Pericardium fibroblast (primary cell): Measurements from ENCODE around the gene MEIOB. TPM values are rescaled to one million over a fixed set of nuclear protein-coding genes. Genes with fewer than 3 reads are reported as not detected.

ENCODE experiments used
- total RNA-seq: library from RNA; depleted of rRNA; stranded (reverse); fragments of >200 nt; gene quantifications from 2 replicates; pipeline ENCODE4 v1.2.3, GENCODE V29; 2015

MEIOB gene
- total RNA-seq = 0.34 TPM in 1 of 2 replicates, not detected in the other

GRCh38 chr16:1871974-1872635 is at the start of gene MEIOB:
Gene MEIOB (minus strand): TSS chr16:1872164. CDS start chr16:1868175, 3,989 bp downstream.

GRCh38 chr16:1918351-1919326 is 46.7 kb upstream of the MEIOB start, which contains the start of gene HS3ST6:
Gene HS3ST6 (minus strand): TSS chr16:1918415. CDS start chr16:1918323, 92 bp downstream.

GRCh38 chr16:1826691-1827573 is 45.0 kb downstream of the MEIOB start, which contains the start of the genes FAHD1 and HAGH:
Gene FAHD1 (plus strand): TSS chr16:1827206. CDS start chr16:1827239, 33 bp downstream.
Gene HAGH (minus strand): TSS chr16:1826825. CDS start chr16:1826787, 38 bp downstream.

GRCh38 chr16:1793578-1794220 is 78.3 kb downstream of the MEIOB start, which contains the start of gene IGFALS:
Gene IGFALS (minus strand): TSS chr16:1793705. CDS start chr16:1793652, 53 bp downstream.

Other genes with a start within 250 kb of the MEIOB start
- gene JPT2, start 193.9 kb downstream of the MEIOB start, total RNA-seq = 34.8 and 38.2 TPM in 2 replicates
- gene MAPK8IP3, start 166.0 kb downstream of the MEIOB start, total RNA-seq = 21.0 and 35.7 TPM in 2 replicates
- 89.0 and 91.8 TPM in 2 replicates for gene NME3, start 100.6 kb downstream of the MEIOB start, total RNA-seq
- 3.9 and 11.9 TPM in 2 replicates for gene EME2, start 99.4 kb downstream of the MEIOB start, total RNA-seq
- gene MRPS34, start 99.0 kb downstream of the MEIOB start, total RNA-seq = 85.5 and 88.4 TPM in 2 replicates
- gene SPSB3, start 89.6 kb downstream of the MEIOB start, total RNA-seq = 35.9 and 42.5 TPM in 2 replicates
- 87.6 and 105 TPM in 2 replicates for gene NUBP2, start 89.2 kb downstream of the MEIOB start, total RNA-seq
- gene IGFALS, start 78.5 kb downstream of the MEIOB start, total RNA-seq = not detected in 2 replicates
- 16.1 and 36.5 TPM in 2 replicates for gene HAGH, start 45.3 kb downstream of the MEIOB start, total RNA-seq
- gene FAHD1, start 45.0 kb downstream of the MEIOB start, total RNA-seq = 32.1 and 32.4 TPM in 2 replicates
- 0.12 and 0.34 TPM in 2 replicates for gene HS3ST6, start 46.3 kb upstream of the MEIOB start, total RNA-seq
- gene MSRB1, start 71.0 kb upstream of the MEIOB start, total RNA-seq = 8.9 and 9.4 TPM in 2 replicates
- gene RPL3L, start 82.5 kb upstream of the MEIOB start, total RNA-seq = not detected in 2 replicates
- 234 and 254 TPM in 2 replicates for gene NDUFB10, start 87.4 kb upstream of the MEIOB start, total RNA-seq
- 4,233 and 5,666 TPM in 2 replicates for gene RPS2, start 92.7 kb upstream of the MEIOB start, total RNA-seq
- not detected in 2 replicates for gene RNF151, start 94.7 kb upstream of the MEIOB start, total RNA-seq
- 27.9 and 35.8 TPM in 2 replicates for gene TBL3, start 99.9 kb upstream of the MEIOB start, total RNA-seq
- 2.1 TPM in 1 of 2 replicates, not detected in the other for gene NOXO1, start 109.3 kb upstream of the MEIOB start, total RNA-seq
- gene GFER, start 112.0 kb upstream of the MEIOB start, total RNA-seq = 11.4 and 28.1 TPM in 2 replicates
- gene SYNGR3, start 117.8 kb upstream of the MEIOB start, total RNA-seq = 1.3 and 1.4 TPM in 2 replicates
- gene ZNF598, start 137.7 kb upstream of the MEIOB start, total RNA-seq = 31.0 and 49.6 TPM in 2 replicates
- 1.6 and 8.7 TPM in 2 replicates for gene NPW, start 147.6 kb upstream of the MEIOB start, total RNA-seq
- gene NHERF2, start 154.7 kb upstream of the MEIOB start, total RNA-seq = 19.3 and 52.7 TPM in 2 replicates
- 19.2 and 23.6 TPM in 2 replicates for gene NTHL1, start 175.7 kb upstream of the MEIOB start, total RNA-seq
- gene TSC2, start 175.8 kb upstream of the MEIOB start, total RNA-seq = 33.6 and 45.9 TPM in 2 replicates